Uterus (tissue), 2 donors: Measurements from ENCODE around the gene C16orf74.

ENCODE experiments used
- POLR2A ChIP-seq, 2 donors: fragments of 450-650 bp; IDR thresholded peaks; one replicate each; pipeline ENCODE4 v1.6.1; 2016; ENCODE audit warnings: antibody characterized with exemption in 2 of 2, mild to moderate bottlenecking in 1 of 2, moderate library complexity in 1 of 2
- TF ChIP-seq, protein P1 (sequence below), 4 experiments: fragments of 200-600 bp in 2 of 4; fragments of 450-650 bp in 2 of 4; sonication (generic) in 2 of 4; IDR thresholded peaks; one replicate each; pipeline ENCODE4 v1.5.1; 2016 to 2019; ENCODE audit warnings: antibody characterized with exemption in 4 of 4, mild to moderate bottlenecking in 2 of 4, moderate library complexity in 1 of 4

DNA sequence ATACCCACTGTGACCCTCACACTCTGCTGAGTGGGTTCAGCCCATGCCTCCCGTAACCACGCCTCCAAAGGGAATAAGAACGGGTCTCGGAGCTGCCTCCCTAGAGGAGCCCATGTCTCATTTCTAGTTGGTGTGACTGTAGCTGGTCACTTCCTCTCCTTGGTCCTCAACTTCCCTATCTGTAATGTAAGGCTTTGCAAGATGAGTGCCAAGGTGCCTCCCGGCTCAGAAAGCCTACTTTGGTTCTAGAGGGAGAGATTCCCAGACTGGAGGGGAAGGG lies 20.8 kb downstream of the C16orf74 start:
- no peak for TF ChIP-seq POLR2A (IDR thresholded peaks at IDR 0.05)
- TF ChIP-seq, protein P1, sequence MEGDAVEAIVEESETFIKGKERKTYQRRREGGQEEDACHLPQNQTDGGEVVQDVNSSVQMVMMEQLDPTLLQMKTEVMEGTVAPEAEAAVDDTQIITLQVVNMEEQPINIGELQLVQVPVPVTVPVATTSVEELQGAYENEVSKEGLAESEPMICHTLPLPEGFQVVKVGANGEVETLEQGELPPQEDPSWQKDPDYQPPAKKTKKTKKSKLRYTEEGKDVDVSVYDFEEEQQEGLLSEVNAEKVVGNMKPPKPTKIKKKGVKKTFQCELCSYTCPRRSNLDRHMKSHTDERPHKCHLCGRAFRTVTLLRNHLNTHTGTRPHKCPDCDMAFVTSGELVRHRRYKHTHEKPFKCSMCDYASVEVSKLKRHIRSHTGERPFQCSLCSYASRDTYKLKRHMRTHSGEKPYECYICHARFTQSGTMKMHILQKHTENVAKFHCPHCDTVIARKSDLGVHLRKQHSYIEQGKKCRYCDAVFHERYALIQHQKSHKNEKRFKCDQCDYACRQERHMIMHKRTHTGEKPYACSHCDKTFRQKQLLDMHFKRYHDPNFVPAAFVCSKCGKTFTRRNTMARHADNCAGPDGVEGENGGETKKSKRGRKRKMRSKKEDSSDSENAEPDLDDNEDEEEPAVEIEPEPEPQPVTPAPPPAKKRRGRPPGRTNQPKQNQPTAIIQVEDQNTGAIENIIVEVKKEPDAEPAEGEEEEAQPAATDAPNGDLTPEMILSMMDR (IDR thresholded peaks at IDR 0.05) = no peak
